Measurements from ENCODE around the gene FGFR2. TPM values are rescaled to one million over a fixed set of nuclear protein-coding genes. Genes with fewer than 3 reads are reported as not detected.

Gene FGFR2
- total RNA-seq, 1 donor from 2014 or later: 8.0 TPM

GRCh38 chr10:121526801-121527221 lies 71.4 kb downstream of the FGFR2 start:
- H3K27me3 Mint-ChIP-seq (ENCODE audit: unreplicated experiment): peaks cover 2% of the 10 kb centered on the region
- peaks cover 62% of the 10 kb centered on the region for H3K4me1 Mint-ChIP-seq (ENCODE audit: unreplicated experiment)
- no peaks in the 10 kb centered on the region for H3K36me3 Mint-ChIP-seq (ENCODE audit: unreplicated experiment)
- no peak for TF ChIP-seq CTCF (IDR thresholded peaks at IDR 0.05)
- H3K27ac Mint-ChIP-seq (ENCODE audit: unreplicated experiment): no peak overlapping the region
- no peak overlapping the region for H3K4me3 Mint-ChIP-seq (ENCODE audit: unreplicated experiment)
- DNase-seq (ENCODE audit: extremely low spot score, unreplicated experiment): no peak
- no peaks in the 10 kb centered on the region for H3K9me3 Mint-ChIP-seq (ENCODE audit: unreplicated experiment)

- Mint-ChIP-seq H3K27me3 (ENCODE audit: unreplicated experiment) (peaks cover under 1% of the 10 kb centered on the region), H3K27ac (ENCODE audit: unreplicated experiment) (no peak overlapping the region), H3K4me1 (ENCODE audit: unreplicated experiment) (peaks cover 63% of the 10 kb centered on the region), H3K9me3 (ENCODE audit: unreplicated experiment) (no peaks in the 10 kb centered on the region), H3K4me3 (ENCODE audit: unreplicated experiment) (no peak overlapping the region), H3K36me3 (ENCODE audit: unreplicated experiment) (no peaks in the 10 kb centered on the region)
- TF ChIP-seq CTCF (IDR thresholded peaks at IDR 0.05): no peak
- DNase-seq (ENCODE audit: extremely low spot score, unreplicated experiment): no peak
Observed at GRCh38 chr10:121526135-121526790, 72.0 kb downstream of the FGFR2 start.

GRCh38 chr10:121525251-121526134 lies 72.8 kb downstream of the FGFR2 start:
- DNase-seq (ENCODE audit: extremely low spot score, unreplicated experiment): no peak
- H3K4me3 Mint-ChIP-seq (ENCODE audit: unreplicated experiment): no peak overlapping the region
- no peak for TF ChIP-seq CTCF (IDR thresholded peaks at IDR 0.05)
- no peaks in the 10 kb centered on the region for H3K9me3 Mint-ChIP-seq (ENCODE audit: unreplicated experiment)
- H3K27ac Mint-ChIP-seq (ENCODE audit: unreplicated experiment): no peak overlapping the region
- H3K27me3 Mint-ChIP-seq (ENCODE audit: unreplicated experiment): no peaks in the 10 kb centered on the region
- H3K4me1 Mint-ChIP-seq (ENCODE audit: unreplicated experiment): peaks cover 60% of the 10 kb centered on the region
- no peaks in the 10 kb centered on the region for H3K36me3 Mint-ChIP-seq (ENCODE audit: unreplicated experiment)

- H3K4me1 Mint-ChIP-seq (ENCODE audit: unreplicated experiment): peaks cover 60% of the 10 kb centered on the region
- H3K27me3 Mint-ChIP-seq (ENCODE audit: unreplicated experiment): peaks cover 6% of the 10 kb centered on the region
- H3K27ac Mint-ChIP-seq (ENCODE audit: unreplicated experiment): peak overlapping the region; percentile 91
- no peaks in the 10 kb centered on the region for H3K9me3 Mint-ChIP-seq (ENCODE audit: unreplicated experiment)
- no peaks in the 10 kb centered on the region for H3K36me3 Mint-ChIP-seq (ENCODE audit: unreplicated experiment)
- peak overlapping the region; percentile 44 for H3K4me3 Mint-ChIP-seq (ENCODE audit: unreplicated experiment)
- TF ChIP-seq CTCF (IDR thresholded peaks at IDR 0.05): no peak
- DNase-seq (ENCODE audit: extremely low spot score, unreplicated experiment): no peak
Observed at GRCh38 chr10:121524157-121524817, 74.0 kb downstream of the FGFR2 start.

DNA sequence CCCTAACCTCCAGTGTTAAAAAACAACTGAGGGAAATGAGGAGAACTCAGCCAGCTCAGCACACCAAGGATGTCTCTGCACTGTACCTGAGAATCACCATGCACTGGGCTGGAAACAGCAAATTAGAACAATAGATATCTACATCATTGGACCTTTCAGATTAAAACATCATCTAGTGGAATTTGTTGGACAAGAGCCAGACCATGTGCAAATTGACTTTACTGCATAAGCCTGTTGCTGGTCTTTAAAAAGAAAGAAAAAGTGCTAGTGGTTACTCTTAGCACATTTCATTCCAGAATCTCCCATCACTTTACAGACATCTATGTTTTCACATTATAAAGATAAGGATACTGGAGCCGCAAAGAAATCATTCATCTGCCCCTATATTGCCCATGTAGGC lies 75.4 kb downstream of the FGFR2 start:
- Mint-ChIP-seq H3K27ac (ENCODE audit: unreplicated experiment) (peak overlapping the region; percentile 91), H3K27me3 (ENCODE audit: unreplicated experiment) (peaks cover 6% of the 10 kb centered on the region), H3K36me3 (ENCODE audit: unreplicated experiment) (no peaks in the 10 kb centered on the region), H3K9me3 (ENCODE audit: unreplicated experiment) (no peaks in the 10 kb centered on the region), H3K4me1 (ENCODE audit: unreplicated experiment) (peaks cover 51% of the 10 kb centered on the region), H3K4me3 (ENCODE audit: unreplicated experiment) (no peak overlapping the region)
- no peak for TF ChIP-seq CTCF (IDR thresholded peaks at IDR 0.05)
- DNase-seq (ENCODE audit: extremely low spot score, unreplicated experiment): no peak

Measured in osteocyte (in vitro differentiated cells).